Measurements from ENCODE around the gene SPP2.

The SPP2 gene

GRCh38 chr2:234091883-234092282, 41.4 kb downstream of the SPP2 start:
- TF ChIP-seq CTCF (IDR thresholded peaks at IDR 0.05; ENCODE audit: low read depth, low read length) = no peak
- DNase-seq (ENCODE audit: extremely low read depth, low read depth) = no peak

GRCh38 chr2:234092344-234092743, 41.8 kb downstream of the SPP2 start:
- DNase-seq (ENCODE audit: extremely low read depth, low read depth) = no peak
- no peak for TF ChIP-seq CTCF (IDR thresholded peaks at IDR 0.05; ENCODE audit: low read depth, low read length)

- no peak for TF ChIP-seq CTCF (IDR thresholded peaks at IDR 0.05; ENCODE audit: low read depth, low read length)
- no peak for DNase-seq (ENCODE audit: extremely low read depth, low read depth)
Observed at GRCh38 chr2:234095301-234095700, 44.8 kb downstream of the SPP2 start.

GRCh38 chr2:234096164-234096563, 45.7 kb downstream of the SPP2 start:
- no peak for TF ChIP-seq CTCF (IDR thresholded peaks at IDR 0.05; ENCODE audit: low read depth, low read length)
- DNase-seq (ENCODE audit: extremely low read depth, low read depth) = no peak

- no peak for DNase-seq (ENCODE audit: extremely low read depth, low read depth)
- no peak for TF ChIP-seq CTCF (IDR thresholded peaks at IDR 0.05; ENCODE audit: low read depth, low read length)
Observed at GRCh38 chr2:234098681-234099080, 48.2 kb downstream of the SPP2 start.

GRCh38 chr2:234099266-234099665, 48.8 kb downstream of the SPP2 start:
- no peak for DNase-seq (ENCODE audit: extremely low read depth, low read depth)
- no peak for TF ChIP-seq CTCF (IDR thresholded peaks at IDR 0.05; ENCODE audit: low read depth, low read length)

GRCh38 chr2:234100686-234101085, 50.2 kb downstream of the SPP2 start:
- TF ChIP-seq CTCF (IDR thresholded peaks at IDR 0.05; ENCODE audit: low read depth, low read length) = no peak
- DNase-seq (ENCODE audit: extremely low read depth, low read depth) = no peak
